ENCODE data around the gene SEMA3D.

DNA sequence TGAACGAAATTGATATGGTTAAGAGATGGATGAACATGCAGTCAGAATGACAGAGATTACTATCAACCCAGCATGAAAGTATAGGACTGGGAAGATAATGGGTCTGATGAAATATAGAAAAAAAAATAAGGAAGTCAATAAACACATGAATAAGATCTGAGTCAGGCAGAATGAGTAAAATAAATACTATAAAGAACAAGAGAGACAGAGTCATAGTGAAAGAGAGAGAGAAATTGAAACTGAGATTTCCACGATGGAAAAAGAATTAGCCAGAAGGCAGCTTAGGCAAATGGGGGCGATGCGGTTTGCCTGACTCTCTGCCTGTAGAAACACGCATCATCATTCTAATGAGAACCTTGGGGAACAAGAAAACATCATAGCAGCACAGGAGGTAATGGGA lies 26.6 kb downstream of the SEMA3D start:
- TF ChIP-seq, protein P1, sequence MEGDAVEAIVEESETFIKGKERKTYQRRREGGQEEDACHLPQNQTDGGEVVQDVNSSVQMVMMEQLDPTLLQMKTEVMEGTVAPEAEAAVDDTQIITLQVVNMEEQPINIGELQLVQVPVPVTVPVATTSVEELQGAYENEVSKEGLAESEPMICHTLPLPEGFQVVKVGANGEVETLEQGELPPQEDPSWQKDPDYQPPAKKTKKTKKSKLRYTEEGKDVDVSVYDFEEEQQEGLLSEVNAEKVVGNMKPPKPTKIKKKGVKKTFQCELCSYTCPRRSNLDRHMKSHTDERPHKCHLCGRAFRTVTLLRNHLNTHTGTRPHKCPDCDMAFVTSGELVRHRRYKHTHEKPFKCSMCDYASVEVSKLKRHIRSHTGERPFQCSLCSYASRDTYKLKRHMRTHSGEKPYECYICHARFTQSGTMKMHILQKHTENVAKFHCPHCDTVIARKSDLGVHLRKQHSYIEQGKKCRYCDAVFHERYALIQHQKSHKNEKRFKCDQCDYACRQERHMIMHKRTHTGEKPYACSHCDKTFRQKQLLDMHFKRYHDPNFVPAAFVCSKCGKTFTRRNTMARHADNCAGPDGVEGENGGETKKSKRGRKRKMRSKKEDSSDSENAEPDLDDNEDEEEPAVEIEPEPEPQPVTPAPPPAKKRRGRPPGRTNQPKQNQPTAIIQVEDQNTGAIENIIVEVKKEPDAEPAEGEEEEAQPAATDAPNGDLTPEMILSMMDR (IDR thresholded peaks at IDR 0.05; ENCODE audit: low read depth, low read length): no peak
- TF ChIP-seq EZH2phosphoT487 (IDR thresholded peaks at IDR 0.05; ENCODE audit: low read depth): 0 out of 2 replicates have a peak, but pooled peaks have one; percentile 59
